ENCODE measurements around the gene SEPTIN1. TPM values are rescaled to one million over a fixed set of nuclear protein-coding genes. Genes with fewer than 3 reads are reported as not detected.

Gene SEPTIN1
- total and polyA plus RNA-seq, 2 of the 13 experiments (the other 11 are each of a cell fraction or from before 2014, with no cell fraction given): 0.18 to 0.67 TPM

DNA sequence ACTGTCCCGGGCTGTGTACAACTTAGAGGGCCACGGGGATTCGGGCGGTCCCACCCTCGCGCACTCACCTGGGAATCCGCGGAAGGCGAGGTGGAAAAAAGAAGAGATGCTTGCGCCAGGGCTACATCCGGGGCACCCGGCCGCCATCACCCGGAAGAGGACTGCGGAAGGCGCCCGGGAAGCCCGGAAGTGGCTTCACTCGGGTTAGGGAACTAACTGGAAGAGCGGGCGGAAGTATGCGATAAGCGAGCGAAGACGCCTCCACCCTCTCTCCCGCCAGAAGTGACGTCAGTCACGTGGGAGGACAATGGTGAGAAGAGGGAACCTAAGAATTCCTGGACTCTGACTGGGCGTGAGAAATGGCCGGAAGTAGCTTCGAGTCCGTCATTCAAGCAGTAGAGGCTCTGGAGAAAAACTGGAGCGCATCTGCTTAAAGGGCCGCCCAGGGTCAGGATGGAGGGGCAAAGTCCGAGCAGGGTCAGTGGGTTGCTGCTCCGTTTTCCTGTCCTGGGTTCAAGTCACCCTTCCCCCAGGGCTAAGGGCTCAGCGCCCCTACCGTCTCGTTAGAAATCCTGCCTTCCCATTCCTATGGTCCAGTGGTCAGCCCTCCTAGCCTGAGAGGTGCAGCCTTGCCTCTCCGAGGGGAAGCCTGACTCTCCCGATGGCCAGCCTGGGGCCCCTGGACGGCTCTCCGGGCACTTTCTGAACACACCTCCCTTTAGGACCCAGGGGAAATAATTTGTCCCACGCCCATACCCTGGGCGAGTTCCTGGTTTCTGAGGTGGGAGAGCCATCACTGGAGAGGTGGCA lies 27.0 kb downstream of the SEPTIN1 start, which contains the start of gene CD2BP2 (continued):
- TF ChIP-seq FOXP1 (IDR thresholded peaks at IDR 0.05) (no peak), FOXP1 (CRISPR knock-in tag; IDR thresholded peaks at IDR 0.05) (0 out of 2 replicates have a peak, but pooled peaks have one; percentile 6), ZNF530 (CRISPR knock-in tag; IDR thresholded peaks at IDR 0.05; ENCODE audit: low read depth) (no peak), ZNF253 (CRISPR knock-in tag; IDR thresholded peaks at IDR 0.05; ENCODE audit: borderline replicate concordance) (peak; percentile 57; the same call in 1 of the 2 replicates), ZBTB8A (CRISPR knock-in tag; IDR thresholded peaks at IDR 0.05; ENCODE audit: borderline replicate concordance, low read depth) (0 out of 2 replicates have a peak, but pooled peaks have one; percentile 29), MZF1 (CRISPR knock-in tag; IDR thresholded peaks at IDR 0.05; ENCODE audit: borderline replicate concordance) (no peak), NFYC (CRISPR knock-in tag; IDR thresholded peaks at IDR 0.05) (peak; percentile 68), KDM2A (CRISPR knock-in tag; IDR thresholded peaks at IDR 0.05; ENCODE audit: borderline replicate concordance, low read depth) (peak; percentile 85), NR2F2 (IDR thresholded peaks at IDR 0.05; ENCODE audit: borderline replicate concordance, low read depth) (peak; percentile 24; the same call in 1 of the 2 replicates), ZNF121 (CRISPR knock-in tag; IDR thresholded peaks at IDR 0.05) (peak; percentile 74), ARNTL (CRISPR knock-in tag; IDR thresholded peaks at IDR 0.05) (peak; percentile 96), TAF15 (IDR thresholded peaks at IDR 0.05; ENCODE audit: low read depth, low read length, poor library complexity, severe bottlenecking) (no peak)
- TF ChIP-seq, protein P1, sequence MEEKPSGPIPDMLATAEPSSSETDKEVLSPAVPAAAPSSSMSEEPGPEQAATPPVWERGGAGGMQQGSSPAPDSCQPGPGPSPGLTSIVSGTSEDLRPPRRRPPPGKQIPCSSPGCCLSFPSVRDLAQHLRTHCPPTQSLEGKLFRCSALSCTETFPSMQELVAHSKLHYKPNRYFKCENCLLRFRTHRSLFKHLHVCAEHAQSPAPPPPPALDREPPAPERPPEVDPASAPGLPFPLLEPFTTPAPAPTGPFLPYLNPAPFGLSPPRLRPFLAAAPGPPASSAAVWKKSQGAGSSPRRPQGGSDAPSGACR (CRISPR knock-in tag; IDR thresholded peaks at IDR 0.05): peak; percentile 87; the same call in 1 of the 2 replicates
- TF ChIP-seq, protein P2, sequence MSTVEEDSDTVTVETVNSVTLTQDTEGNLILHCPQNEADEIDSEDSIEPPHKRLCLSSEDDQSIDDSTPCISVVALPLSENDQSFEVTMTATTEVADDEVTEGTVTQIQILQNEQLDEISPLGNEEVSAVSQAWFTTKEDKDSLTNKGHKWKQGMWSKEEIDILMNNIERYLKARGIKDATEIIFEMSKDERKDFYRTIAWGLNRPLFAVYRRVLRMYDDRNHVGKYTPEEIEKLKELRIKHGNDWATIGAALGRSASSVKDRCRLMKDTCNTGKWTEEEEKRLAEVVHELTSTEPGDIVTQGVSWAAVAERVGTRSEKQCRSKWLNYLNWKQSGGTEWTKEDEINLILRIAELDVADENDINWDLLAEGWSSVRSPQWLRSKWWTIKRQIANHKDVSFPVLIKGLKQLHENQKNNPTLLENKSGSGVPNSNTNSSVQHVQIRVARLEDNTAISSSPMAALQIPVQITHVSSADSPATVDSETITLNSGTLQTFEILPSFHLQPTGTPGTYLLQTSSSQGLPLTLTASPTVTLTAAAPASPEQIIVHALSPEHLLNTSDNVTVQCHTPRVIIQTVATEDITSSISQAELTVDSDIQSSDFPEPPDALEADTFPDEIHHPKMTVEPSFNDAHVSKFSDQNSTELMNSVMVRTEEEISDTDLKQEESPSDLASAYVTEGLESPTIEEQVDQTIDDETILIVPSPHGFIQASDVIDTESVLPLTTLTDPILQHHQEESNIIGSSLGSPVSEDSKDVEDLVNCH (CRISPR knock-in tag; IDR thresholded peaks at IDR 0.05): peak; percentile 98; the same call in 1 of the 2 replicates
- TF ChIP-seq, protein P3, sequence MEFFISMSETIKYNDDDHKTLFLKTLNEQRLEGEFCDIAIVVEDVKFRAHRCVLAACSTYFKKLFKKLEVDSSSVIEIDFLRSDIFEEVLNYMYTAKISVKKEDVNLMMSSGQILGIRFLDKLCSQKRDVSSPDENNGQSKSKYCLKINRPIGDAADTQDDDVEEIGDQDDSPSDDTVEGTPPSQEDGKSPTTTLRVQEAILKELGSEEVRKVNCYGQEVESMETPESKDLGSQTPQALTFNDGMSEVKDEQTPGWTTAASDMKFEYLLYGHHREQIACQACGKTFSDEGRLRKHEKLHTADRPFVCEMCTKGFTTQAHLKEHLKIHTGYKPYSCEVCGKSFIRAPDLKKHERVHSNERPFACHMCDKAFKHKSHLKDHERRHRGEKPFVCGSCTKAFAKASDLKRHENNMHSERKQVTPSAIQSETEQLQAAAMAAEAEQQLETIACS (CRISPR knock-in tag; IDR thresholded peaks at IDR 0.05): peak; percentile 56; the same call in 1 of the 2 replicates
- TF ChIP-seq, protein P4, sequence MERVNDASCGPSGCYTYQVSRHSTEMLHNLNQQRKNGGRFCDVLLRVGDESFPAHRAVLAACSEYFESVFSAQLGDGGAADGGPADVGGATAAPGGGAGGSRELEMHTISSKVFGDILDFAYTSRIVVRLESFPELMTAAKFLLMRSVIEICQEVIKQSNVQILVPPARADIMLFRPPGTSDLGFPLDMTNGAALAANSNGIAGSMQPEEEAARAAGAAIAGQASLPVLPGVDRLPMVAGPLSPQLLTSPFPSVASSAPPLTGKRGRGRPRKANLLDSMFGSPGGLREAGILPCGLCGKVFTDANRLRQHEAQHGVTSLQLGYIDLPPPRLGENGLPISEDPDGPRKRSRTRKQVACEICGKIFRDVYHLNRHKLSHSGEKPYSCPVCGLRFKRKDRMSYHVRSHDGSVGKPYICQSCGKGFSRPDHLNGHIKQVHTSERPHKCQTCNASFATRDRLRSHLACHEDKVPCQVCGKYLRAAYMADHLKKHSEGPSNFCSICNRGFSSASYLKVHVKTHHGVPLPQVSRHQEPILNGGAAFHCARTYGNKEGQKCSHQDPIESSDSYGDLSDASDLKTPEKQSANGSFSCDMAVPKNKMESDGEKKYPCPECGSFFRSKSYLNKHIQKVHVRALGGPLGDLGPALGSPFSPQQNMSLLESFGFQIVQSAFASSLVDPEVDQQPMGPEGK (CRISPR knock-in tag; IDR thresholded peaks at IDR 0.05): peak; percentile 15; the same call in 1 of the 2 replicates
- TF ChIP-seq, protein P5, sequence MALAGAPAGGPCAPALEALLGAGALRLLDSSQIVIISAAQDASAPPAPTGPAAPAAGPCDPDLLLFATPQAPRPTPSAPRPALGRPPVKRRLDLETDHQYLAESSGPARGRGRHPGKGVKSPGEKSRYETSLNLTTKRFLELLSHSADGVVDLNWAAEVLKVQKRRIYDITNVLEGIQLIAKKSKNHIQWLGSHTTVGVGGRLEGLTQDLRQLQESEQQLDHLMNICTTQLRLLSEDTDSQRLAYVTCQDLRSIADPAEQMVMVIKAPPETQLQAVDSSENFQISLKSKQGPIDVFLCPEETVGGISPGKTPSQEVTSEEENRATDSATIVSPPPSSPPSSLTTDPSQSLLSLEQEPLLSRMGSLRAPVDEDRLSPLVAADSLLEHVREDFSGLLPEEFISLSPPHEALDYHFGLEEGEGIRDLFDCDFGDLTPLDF (CRISPR knock-in tag; IDR thresholded peaks at IDR 0.05): peak; percentile 95
